GM20431 (cell line): ENCODE results near the gene MYO6.

Experiments
- in situ Hi-C: fragments of 300-500 bp; cut with MseI, MboI; formaldehyde crosslinking; loops from one replicate; pipeline ENCODE4 v1.15.0; 2020; ENCODE audit warnings: low sequenced_read_pairs; ENCODE audit not compliant: unreplicated experiment

MYO6 gene

GRCh38 chr6:75818098-75818855 is 69.2 kb downstream of the MYO6 start:
- in situ Hi-C loops: no loop called here

- in situ Hi-C loops: no loop called here
Measured at GRCh38 chr6:75819776-75820487, 70.9 kb downstream of the MYO6 start.

GRCh38 chr6:75824160-75824559 is 75.1 kb downstream of the MYO6 start:
- in situ Hi-C loops: no loop called here

GRCh38 chr6:75827163-75827562 is 78.1 kb downstream of the MYO6 start:
- in situ Hi-C loops: no loop called here

GRCh38 chr6:75830959-75831885 is 82.2 kb downstream of the MYO6 start:
- in situ Hi-C loops: no loop called here

GRCh38 chr6:75834447-75834846 is 85.4 kb downstream of the MYO6 start:
- in situ Hi-C loops: no loop called here

- in situ Hi-C loops: no loop called here
Measured at GRCh38 chr6:75842191-75842590, 93.2 kb downstream of the MYO6 start.

- in situ Hi-C loops: no loop called here
Measured at GRCh38 chr6:75842732-75843131, 93.7 kb downstream of the MYO6 start.

- in situ Hi-C loops: no loop called here
Measured at GRCh38 chr6:75843396-75843795, 94.4 kb downstream of the MYO6 start.

GRCh38 chr6:75848274-75848673 is 99.2 kb downstream of the MYO6 start:
- in situ Hi-C loops: no loop called here

GRCh38 chr6:75849329-75850025 is 100.4 kb downstream of the MYO6 start:
- in situ Hi-C loops: no loop called here

GRCh38 chr6:75850026-75850833 is 101.2 kb downstream of the MYO6 start:
- in situ Hi-C loops: no loop called here

- in situ Hi-C loops: no loop called here
Measured at GRCh38 chr6:75852721-75853120, 103.7 kb downstream of the MYO6 start.

- in situ Hi-C loops: no loop called here
Measured at GRCh38 chr6:75853806-75854205, 104.8 kb downstream of the MYO6 start.

GRCh38 chr6:75855052-75855451 is 106.0 kb downstream of the MYO6 start:
- in situ Hi-C loops: no loop called here

- in situ Hi-C loops: no loop called here
Measured at GRCh38 chr6:75856902-75857301, 107.9 kb downstream of the MYO6 start.

GRCh38 chr6:75863001-75863400 is 114.0 kb downstream of the MYO6 start:
- in situ Hi-C loops: no loop called here

GRCh38 chr6:75863784-75864183 is 114.7 kb downstream of the MYO6 start:
- in situ Hi-C loops: no loop called here

GRCh38 chr6:75864446-75864845 is 115.4 kb downstream of the MYO6 start:
- in situ Hi-C loops: no loop called here
